Kidney (tissue), 14 donors: Measurements from ENCODE around the gene SERTAD4. TPM values are rescaled to one million over a fixed set of nuclear protein-coding genes. Genes with fewer than 3 reads are reported as not detected.

Experiments used
- DNase-seq, 5 donors: peaks; one replicate each; pipeline ENCODE4 v3.0.0-alpha.2; 2013 to 2020
- FAIRE-seq: peaks from 2 replicates; lab custom pipeline; 2012; peaks lifted over from hg19 to GRCh38; lab: Jason Lieb, UNC
- H3K27ac ChIP-seq, 2 donors: one replicate each; pipeline ENCODE4 v1.7.0; 2013; ENCODE audit warnings: low read depth in 2 of 2, low read length in 2 of 2, inconsistent platforms in 1 of 2
- H3K27me3 ChIP-seq: one replicate; pipeline ENCODE4 v1.7.1; 2013; ENCODE audit warnings: low read length, inconsistent platforms; ENCODE audit not compliant: control insufficient read depth, insufficient read depth
- H3K36me3 ChIP-seq, 3 donors: one replicate each; pipeline versions ENCODE4 v1.7.0 to v1.7.1; 2013; ENCODE audit warnings: low read length in 3 of 3, control low read depth in 1 of 3, inconsistent platforms in 1 of 3; ENCODE audit not compliant: insufficient read depth in 3 of 3, control insufficient read depth in 2 of 3
- H3K4me1 ChIP-seq, 3 donors: one replicate each; pipeline versions ENCODE4 v1.7.0 to v1.7.1; 2013; ENCODE audit warnings: low read length in 3 of 3, inconsistent platforms in 1 of 3, low read depth in 1 of 3; ENCODE audit not compliant: control insufficient read depth in 2 of 3, insufficient read depth in 2 of 3
- H3K4me3 ChIP-seq, 3 donors: one replicate each; pipeline versions ENCODE4 v1.7.0 to v1.8.1; 2013; ENCODE audit warnings: low read length in 3 of 3, control low read depth in 1 of 3, inconsistent platforms in 1 of 3
- H3K9ac ChIP-seq, 3 donors: one replicate each; pipeline versions ENCODE4 v1.7.0 to v1.7.1; 2013; ENCODE audit warnings: low read length in 3 of 3, control low read depth in 1 of 3, inconsistent platforms in 1 of 3
- H3K9me3 ChIP-seq, 3 donors: one replicate each; pipeline versions ENCODE4 v1.7.0 to v1.7.1; 2013; ENCODE audit warnings: low read length in 3 of 3, control low read depth in 1 of 3, inconsistent platforms in 1 of 3; ENCODE audit not compliant: control insufficient read depth in 2 of 3, insufficient read depth in 1 of 3
- intact Hi-C: fragments of 100-400 bp; cut with DNase I; formaldehyde crosslinking; loops from one replicate; pipeline ENCODE4 v1.11.1; 2022
- polyA plus RNA-seq: library from polyadenylated mRNA; stranded (reverse); fragments of 350-450 nt; fragmentation: Illumina TruSeq; extraction: RNeasy Lipid Tissue Mini Kit (QIAGEN cat#74804); gene quantifications from one replicate; pipeline ENCODE4 v1.2.3, GENCODE V29; 2014; ENCODE audit warnings: low read depth, low replicate concordance; ENCODE audit not compliant: insufficient read depth
- total RNA-seq: library from RNA; stranded (reverse); fragmentation: NEBNext Ultra II Directional; extraction: Animal tissue kit (Norgen Biotek cat#: 25700); gene quantifications from one replicate; pipeline ENCODE4 v1.2.1, GENCODE V29; 2021
- TF ChIP-seq, protein P1 (sequence below): IDR thresholded peaks from 3 replicates; pipeline ENCODE4 v1.5.1; 2012; ENCODE audit warnings: mild to moderate bottlenecking, moderate library complexity, borderline replicate concordance; ENCODE audit not compliant: insufficient read depth; ENCODE audit errors: extremely low read depth
- donor health status: control.
- donor health status: control.
- donor health status: control.
- donor health status: control.
- donor health status: control.
- donor health status: DM: yes; HTN: yes; CAD: no.
- donor health status: Normal renal cell carcinoma (clear cell type).

SERTAD4 gene
- total and polyA plus RNA-seq, 2 donors from 2014 or later, result 0.92 to 9.2 TPM

DNA sequence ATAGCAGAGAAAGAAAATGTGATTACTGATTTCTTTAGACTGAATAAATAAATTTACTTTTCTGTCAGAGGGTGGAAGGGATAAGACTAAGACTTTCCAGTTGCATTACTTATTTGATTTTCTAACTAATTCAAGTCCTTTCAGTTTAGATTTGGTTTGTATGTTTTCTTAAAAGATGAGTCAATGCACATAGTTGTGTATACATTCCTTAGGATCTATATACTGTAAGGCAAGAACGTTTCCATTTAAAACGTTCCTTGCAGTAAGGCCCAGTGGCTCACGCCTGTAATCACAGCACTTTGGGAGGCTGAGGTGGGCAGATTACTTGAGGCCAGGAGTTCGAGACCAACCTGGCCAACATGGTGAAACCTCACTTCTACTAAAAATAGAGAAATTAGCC, 14.5 kb upstream of the SERTAD4 start:
- Histone ChIP-seq H3K36me3 (no peaks in the 10 kb centered on the region), H3K27me3 (no peaks in the 10 kb centered on the region), H3K4me3 (no peak overlapping the region), H3K27ac (no peak overlapping the region), H3K9me3 (no peaks in the 10 kb centered on the region), H3K4me1 (no peaks in the 10 kb centered on the region), H3K9ac (no peak overlapping the region)
- TF ChIP-seq, protein P1, sequence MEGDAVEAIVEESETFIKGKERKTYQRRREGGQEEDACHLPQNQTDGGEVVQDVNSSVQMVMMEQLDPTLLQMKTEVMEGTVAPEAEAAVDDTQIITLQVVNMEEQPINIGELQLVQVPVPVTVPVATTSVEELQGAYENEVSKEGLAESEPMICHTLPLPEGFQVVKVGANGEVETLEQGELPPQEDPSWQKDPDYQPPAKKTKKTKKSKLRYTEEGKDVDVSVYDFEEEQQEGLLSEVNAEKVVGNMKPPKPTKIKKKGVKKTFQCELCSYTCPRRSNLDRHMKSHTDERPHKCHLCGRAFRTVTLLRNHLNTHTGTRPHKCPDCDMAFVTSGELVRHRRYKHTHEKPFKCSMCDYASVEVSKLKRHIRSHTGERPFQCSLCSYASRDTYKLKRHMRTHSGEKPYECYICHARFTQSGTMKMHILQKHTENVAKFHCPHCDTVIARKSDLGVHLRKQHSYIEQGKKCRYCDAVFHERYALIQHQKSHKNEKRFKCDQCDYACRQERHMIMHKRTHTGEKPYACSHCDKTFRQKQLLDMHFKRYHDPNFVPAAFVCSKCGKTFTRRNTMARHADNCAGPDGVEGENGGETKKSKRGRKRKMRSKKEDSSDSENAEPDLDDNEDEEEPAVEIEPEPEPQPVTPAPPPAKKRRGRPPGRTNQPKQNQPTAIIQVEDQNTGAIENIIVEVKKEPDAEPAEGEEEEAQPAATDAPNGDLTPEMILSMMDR, result no peak
- FAIRE-seq (no peak), DNase-seq (no peak)
- intact Hi-C loops, result no loop called here

DNA sequence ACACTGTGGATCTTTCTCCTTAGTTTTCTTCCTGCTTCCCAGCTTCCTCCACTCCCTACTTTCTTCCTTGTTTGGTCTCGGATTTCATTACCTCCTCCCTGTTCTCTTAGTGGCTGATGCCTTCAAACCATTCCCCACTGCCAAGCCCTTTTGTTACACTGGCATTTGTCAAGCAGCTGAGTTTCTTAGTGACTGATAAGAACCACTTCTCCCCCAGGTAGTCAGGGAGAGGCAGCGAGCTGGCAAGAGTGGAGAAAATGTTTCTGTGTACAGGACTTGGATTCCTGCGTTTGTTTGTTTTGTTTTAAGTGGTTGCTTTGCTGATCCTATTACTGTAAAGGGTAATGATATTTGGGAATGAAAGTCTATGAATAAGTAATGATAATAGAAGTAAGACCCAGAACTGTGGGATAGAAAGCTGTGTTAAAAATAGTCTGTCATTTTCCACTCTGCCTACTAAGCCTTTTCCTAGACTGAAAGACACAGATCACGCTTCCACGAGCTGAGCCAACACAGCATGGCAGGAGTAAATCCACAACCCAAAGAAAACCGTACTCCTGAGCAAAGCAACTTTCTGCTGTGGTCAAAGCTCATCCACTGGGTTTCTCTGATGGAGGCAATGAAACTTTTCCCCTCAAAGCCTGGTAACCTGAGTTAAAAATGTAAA, 10.1 kb upstream of the SERTAD4 start:
- FAIRE-seq (no peak), DNase-seq (peak in 4 of 5 donors; percentile 46 to 81 (median 62))
- H3K9ac ChIP-seq, result no peak overlapping the region
- TF ChIP-seq, protein P1, result no peak
- H3K27ac ChIP-seq, result no peak overlapping the region
- no peaks in the 10 kb centered on the region for H3K27me3 ChIP-seq
- H3K4me3 ChIP-seq, result no peak overlapping the region
- no peaks in the 10 kb centered on the region for H3K36me3 ChIP-seq
- intact Hi-C loops, result no loop called here
- peaks cover 0 to 2% (median 0%) of the 10 kb centered on the region in 3 donors for H3K4me1 ChIP-seq
- no peaks in the 10 kb centered on the region for H3K9me3 ChIP-seq

DNA sequence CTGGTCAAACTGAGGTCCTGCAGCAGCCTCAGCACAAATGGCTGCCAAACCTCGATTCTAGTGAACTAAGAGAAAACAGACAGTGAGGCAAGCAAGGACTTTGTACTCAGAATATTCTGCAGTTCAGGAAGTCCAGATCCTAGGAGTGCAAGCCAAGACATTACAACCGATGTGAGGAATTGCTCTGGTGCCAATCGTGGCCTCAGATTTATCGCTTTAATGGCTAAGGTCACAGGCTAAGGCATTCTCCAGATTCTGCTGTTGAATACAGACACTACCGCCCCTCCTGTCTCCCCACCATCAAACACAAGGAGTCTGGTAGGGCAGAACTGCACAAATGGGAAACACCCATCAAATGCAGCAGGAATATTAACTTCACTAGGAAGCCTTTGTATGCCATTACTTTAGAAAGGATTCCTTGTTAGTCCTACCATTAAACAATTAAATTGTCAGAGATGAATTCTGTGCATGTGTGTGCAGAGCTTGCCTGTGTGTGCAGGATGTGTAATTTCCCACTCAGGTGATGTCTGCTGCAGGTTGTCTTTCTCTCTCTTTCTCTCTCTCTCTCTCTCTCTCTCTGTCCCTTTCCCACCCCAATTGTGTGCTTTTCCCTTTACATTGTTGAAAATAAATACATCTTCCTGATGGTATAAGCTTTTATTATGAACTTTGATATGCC, 9.2 kb upstream of the SERTAD4 start:
- Histone ChIP-seq H3K27me3 (no peaks in the 10 kb centered on the region), H3K27ac (no peak overlapping the region), H3K9me3 (no peaks in the 10 kb centered on the region), H3K9ac (no peak overlapping the region), H3K4me3 (no peak overlapping the region), H3K36me3 (no peaks in the 10 kb centered on the region), H3K4me1 (peaks cover 0 to 2% (median 0%) of the 10 kb centered on the region in 3 donors)
- DNase-seq (peak in 2 of 5 donors; percentile 17 to 54), FAIRE-seq (no peak)
- TF ChIP-seq, protein P1, result no peak
- intact Hi-C loops, result no loop called here
